ENCODE measurements around the gene ARRDC3. TPM values are rescaled to one million over a fixed set of nuclear protein-coding genes. Genes with fewer than 3 reads are reported as not detected.

ARRDC3 gene
- total and polyA plus RNA-seq, 2 of the 8 experiments (the other 6 are each of a cell fraction or from before 2014, with no cell fraction given): 2.9 to 5.7 TPM

- H3K18ac ChIP-seq (ENCODE audit: extremely low read depth, low read length): no peak overlapping the region
- no peak for FAIRE-seq
- TF ChIP-seq, protein P1, sequence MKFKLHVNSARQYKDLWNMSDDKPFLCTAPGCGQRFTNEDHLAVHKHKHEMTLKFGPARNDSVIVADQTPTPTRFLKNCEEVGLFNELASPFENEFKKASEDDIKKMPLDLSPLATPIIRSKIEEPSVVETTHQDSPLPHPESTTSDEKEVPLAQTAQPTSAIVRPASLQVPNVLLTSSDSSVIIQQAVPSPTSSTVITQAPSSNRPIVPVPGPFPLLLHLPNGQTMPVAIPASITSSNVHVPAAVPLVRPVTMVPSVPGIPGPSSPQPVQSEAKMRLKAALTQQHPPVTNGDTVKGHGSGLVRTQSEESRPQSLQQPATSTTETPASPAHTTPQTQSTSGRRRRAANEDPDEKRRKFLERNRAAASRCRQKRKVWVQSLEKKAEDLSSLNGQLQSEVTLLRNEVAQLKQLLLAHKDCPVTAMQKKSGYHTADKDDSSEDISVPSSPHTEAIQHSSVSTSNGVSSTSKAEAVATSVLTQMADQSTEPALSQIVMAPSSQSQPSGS (IDR thresholded peaks at IDR 0.05; ENCODE audit: low read length): no peak
- TF ChIP-seq JUN (IDR thresholded peaks at IDR 0.05; ENCODE audit: low read depth, low read length) (no peak), SP1 (IDR thresholded peaks at IDR 0.05; ENCODE audit: low read depth, low read length) (no peak)
These were observed 34.1 kb upstream of the ARRDC3 start for GRCh38 chr5:91417219-91417618.

More at GRCh38 chr5:91417219-91417618, 34.1 kb upstream of the ARRDC3 start:
- Histone ChIP-seq H2BK5ac (ENCODE audit: low read depth, low read length) (no peak overlapping the region), H3K4me3 (ENCODE audit: extremely low read depth in 1 of 4, insufficient read depth in 2 of 4, low read depth in 3 of 4, low read length in 4 of 4) (no peak overlapping the region), H2AK5ac (ENCODE audit: low read depth, low read length) (no peak overlapping the region), H2BK120ac (replicated peaks; ENCODE audit: low read depth, low read length) (no peak overlapping the region), H3K27ac (ENCODE audit: low read depth, low read length) (no peak overlapping the region), H4K8ac (ENCODE audit: extremely low read depth, insufficient read depth, low read length) (no peak overlapping the region), H4K20me1 (replicated peaks in 1 of 2; ENCODE audit: control insufficient read depth in 1 of 2, insufficient read depth in 2 of 2, low read length in 2 of 2) (no peaks in the 10 kb centered on the region), H3K79me2 (ENCODE audit: control insufficient read depth in 1 of 2, insufficient read depth in 2 of 2, low read length in 2 of 2) (no peaks in the 10 kb centered on the region), H3K79me1 (ENCODE audit: low read depth, low read length) (no peaks in the 10 kb centered on the region), H4K91ac (replicated peaks; ENCODE audit: insufficient read length, low read length) (no peak overlapping the region), H2BK12ac (ENCODE audit: low read depth, low read length) (no peak overlapping the region), H3K56ac (replicated peaks; ENCODE audit: insufficient read length, low read depth, low read length) (no peak overlapping the region), H2BK15ac (ENCODE audit: low read length) (no peak overlapping the region), H2BK20ac (ENCODE audit: low read length) (no peak overlapping the region), H2AFZ (ENCODE audit: low read length) (no peak overlapping the region), H3K4ac (replicated peaks; ENCODE audit: insufficient read length, low read depth, low read length) (no peak overlapping the region), H3K23me2 (ENCODE audit: low read depth, low read length) (peaks cover 2% of the 10 kb centered on the region; the same call in 1 of the 2 replicates), H3K36me3 (ENCODE audit: control insufficient read depth in 2 of 4, insufficient read depth in 4 of 4, low read length in 3 of 4) (no peaks in the 10 kb centered on the region), H4K5ac (ENCODE audit: insufficient read length, low read depth, low read length) (no peak overlapping the region), H3K23ac (ENCODE audit: insufficient read length) (no peak overlapping the region), H3K9ac (replicated peaks in 1 of 4; ENCODE audit: extremely low read depth in 1 of 4, low read depth in 3 of 4, low read length in 3 of 4) (no peak overlapping the region), H3K4me1 (replicated peaks in 1 of 4; ENCODE audit: control insufficient read depth in 3 of 4, insufficient read depth in 4 of 4, low read length in 3 of 4) (peaks cover 0 to 3% (median 0%) of the 10 kb centered on the region in 4 experiments; a peak in 2 of 7 replicates), H3K9me3 (ENCODE audit: insufficient read depth in 2 of 2, low read depth in 1 of 2, low read length in 1 of 2) (no peaks in the 10 kb centered on the region), H3K14ac (ENCODE audit: insufficient read length) (no peak overlapping the region), H3K4me2 (ENCODE audit: insufficient read depth in 1 of 2, low read depth in 2 of 2, low read length in 2 of 2) (no peak overlapping the region), H3K27me3 (replicated peaks in 1 of 4; ENCODE audit: control insufficient read depth in 3 of 4, extremely low read depth in 1 of 4, insufficient read depth in 3 of 4, low read length in 3 of 4) (no peaks in the 10 kb centered on the region)
- 81% methylated on average over 3 of the region's 3 CpGs; no CpG with 5 or more reads in 1 of the 2 experiments for WGBS, 2 experiments (ENCODE audit: extremely low coverage in 1 of 2, insufficient coverage in 1 of 2, insufficient read length in 1 of 2, insufficient replicate concordance in 2 of 2, low coverage in 1 of 2, low lambda C conversion rate in 2 of 2, missing lambda C conversion rate in 1 of 2)
- no peak for DNase-seq (ENCODE audit: low read depth in 1 of 2, low spot score in 2 of 2)
- POLR2A ChIA-PET (ENCODE audit: partially characterized antibody): no interaction called here
- CTCF ChIA-PET (ENCODE audit: partially characterized antibody): interaction anchor here (0.7 to 7.2 kb wide), 12 partner anchors 10 to 1303 kb away, joined by 3 to 122 read pairs (median 6); partner anchors contain the start of gene ARRDC3
